Measurements from ENCODE around the gene DNAH2.
A peak's percentile ranks its signal among the peaks of the same experiment; 100 is the strongest.

The DNAH2 gene

GRCh38 chr17:7716901-7717755 is at the start of gene DNAH2:
DNAH2 (plus strand) TSS chr17:7717744; CDS start chr17:7719735, 1,991 bp downstream.
- peak; percentile 44 for TF ChIP-seq CTCF (IDR thresholded peaks at IDR 0.05; ENCODE audit: low read depth, low read length, missing control alignments)
- DNase-seq (ENCODE audit: low read depth) = no peak
- peak within 1 kb of the TSS; percentile 15 for H3K4me3 ChIP-seq (ENCODE audit: low read depth, low read length)

GRCh38 chr17:7668482-7668881 is 49.1 kb upstream of the DNAH2 start:
- H3K4me3 ChIP-seq (ENCODE audit: low read depth, low read length) = no peak overlapping the region
- TF ChIP-seq CTCF (IDR thresholded peaks at IDR 0.05; ENCODE audit: low read depth, low read length, missing control alignments) = no peak
- DNase-seq (ENCODE audit: low read depth) = no peak

GRCh38 chr17:7673239-7673638 is 44.3 kb upstream of the DNAH2 start:
- no peak overlapping the region for H3K4me3 ChIP-seq (ENCODE audit: low read depth, low read length)
- no peak for DNase-seq (ENCODE audit: low read depth)
- TF ChIP-seq CTCF (IDR thresholded peaks at IDR 0.05; ENCODE audit: low read depth, low read length, missing control alignments) = peak; percentile 53

GRCh38 chr17:7674934-7675333 is 42.6 kb upstream of the DNAH2 start:
- no peak for DNase-seq (ENCODE audit: low read depth)
- TF ChIP-seq CTCF (IDR thresholded peaks at IDR 0.05; ENCODE audit: low read depth, low read length, missing control alignments) = no peak
- H3K4me3 ChIP-seq (ENCODE audit: low read depth, low read length) = no peak overlapping the region

GRCh38 chr17:7676533-7676932 is 41.0 kb upstream of the DNAH2 start:
- DNase-seq (ENCODE audit: low read depth) = no peak
- no peak overlapping the region for H3K4me3 ChIP-seq (ENCODE audit: low read depth, low read length)
- no peak for TF ChIP-seq CTCF (IDR thresholded peaks at IDR 0.05; ENCODE audit: low read depth, low read length, missing control alignments)

GRCh38 chr17:7677388-7678067 is 40.0 kb upstream of the DNAH2 start:
- H3K4me3 ChIP-seq (ENCODE audit: low read depth, low read length) = no peak overlapping the region
- DNase-seq (ENCODE audit: low read depth) = no peak
- TF ChIP-seq CTCF (IDR thresholded peaks at IDR 0.05; ENCODE audit: low read depth, low read length, missing control alignments) = no peak
